ENCODE data around the gene NECAB2. TPM values are rescaled to one million over a fixed set of nuclear protein-coding genes. Genes with fewer than 3 reads are reported as not detected.

Gene NECAB2
- total and polyA plus RNA-seq, 2 of the 8 experiments (the other 6 are each of a cell fraction or from before 2014, with no cell fraction given) = 3.6 to 4.2 TPM

DNA sequence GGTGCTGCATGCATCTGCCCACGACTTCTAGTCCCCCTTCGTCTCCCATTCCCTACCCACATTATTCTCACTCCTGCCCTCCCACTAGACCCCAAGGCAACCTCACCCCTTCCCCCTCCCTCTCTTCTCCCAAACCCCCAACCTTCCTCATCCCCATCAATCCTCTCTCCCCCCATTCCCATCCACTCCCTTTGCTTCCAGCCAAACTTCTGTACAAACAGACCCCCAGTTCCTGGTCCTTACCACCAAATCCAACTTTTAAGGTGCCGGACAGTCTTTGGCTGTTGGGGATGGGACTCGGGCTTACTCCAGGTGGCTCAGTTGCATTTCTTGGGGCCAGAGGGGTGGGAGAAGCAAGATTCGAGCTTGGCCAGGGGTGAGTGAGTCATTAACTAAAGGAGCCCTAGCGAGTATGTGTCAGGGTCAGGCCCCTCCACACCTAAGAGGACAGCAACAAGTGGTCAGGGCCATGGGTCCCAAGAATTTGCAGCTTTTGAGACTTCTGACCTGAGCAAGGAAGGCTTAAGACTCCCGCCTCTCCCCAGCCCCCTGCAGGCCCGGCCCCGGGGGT is 74.3 kb downstream of the NECAB2 start, which contains the start of gene SLC38A8:
Gene SLC38A8, minus strand, starts transcription at position 488 of the 571 bp plus-strand sequence. CDS start 638 bp downstream, outside the sequence.
- Histone ChIP-seq H3K18ac (ENCODE audit: extremely low read depth, low read length) (no peak within 1 kb of the TSS), H3K79me1 (ENCODE audit: low read depth, low read length) (no peaks in the 10 kb centered on the region), H3K14ac (ENCODE audit: insufficient read length) (no peak within 1 kb of the TSS), H3K27me3 (replicated peaks in 1 of 4; ENCODE audit: control insufficient read depth in 3 of 4, extremely low read depth in 1 of 4, insufficient read depth in 3 of 4, low read length in 3 of 4) (no peaks in the 10 kb centered on the region; a peak in 1 of 7 replicates), H3K23me2 (ENCODE audit: low read depth, low read length) (no peaks in the 10 kb centered on the region), H3K79me2 (ENCODE audit: control insufficient read depth in 1 of 2, insufficient read depth in 2 of 2, low read length in 2 of 2) (no peaks in the 10 kb centered on the region), H3K36me3 (ENCODE audit: control insufficient read depth in 2 of 4, insufficient read depth in 4 of 4, low read length in 3 of 4) (no peaks in the 10 kb centered on the region), H3K9ac (replicated peaks in 1 of 4; ENCODE audit: extremely low read depth in 1 of 4, low read depth in 3 of 4, low read length in 3 of 4) (no peak within 1 kb of the TSS), H3K9me3 (ENCODE audit: insufficient read depth in 2 of 2, low read depth in 1 of 2, low read length in 1 of 2) (no peaks in the 10 kb centered on the region), H3K4me1 (replicated peaks in 1 of 4; ENCODE audit: control insufficient read depth in 3 of 4, insufficient read depth in 4 of 4, low read length in 3 of 4) (peaks cover 0 to 12% (median 9%) of the 10 kb centered on the region in 4 experiments; a peak in 6 of 7 replicates), H2BK20ac (ENCODE audit: low read length) (no peak within 1 kb of the TSS), H3K4me2 (ENCODE audit: insufficient read depth in 1 of 2, low read depth in 2 of 2, low read length in 2 of 2) (no peak within 1 kb of the TSS; a peak in 1 of 4 replicates), H3K27ac (ENCODE audit: low read depth, low read length) (no peak within 1 kb of the TSS), H4K8ac (ENCODE audit: extremely low read depth, insufficient read depth, low read length) (no peak within 1 kb of the TSS), H4K20me1 (replicated peaks in 1 of 2; ENCODE audit: control insufficient read depth in 1 of 2, insufficient read depth in 2 of 2, low read length in 2 of 2) (no peaks in the 10 kb centered on the region), H2BK5ac (ENCODE audit: low read depth, low read length) (no peak within 1 kb of the TSS), H2BK15ac (ENCODE audit: low read length) (peak within 1 kb of the TSS; percentile 12; the same call in 1 of the 2 replicates), H2AFZ (ENCODE audit: low read length) (no peak within 1 kb of the TSS), H3K23ac (ENCODE audit: insufficient read length) (no peak within 1 kb of the TSS), H2BK12ac (ENCODE audit: low read depth, low read length) (no peak within 1 kb of the TSS), H3K4me3 (ENCODE audit: extremely low read depth in 1 of 4, insufficient read depth in 2 of 4, low read depth in 3 of 4, low read length in 4 of 4) (0 out of 8 replicates have a peak within 1 kb of the TSS, but pooled peaks of 1 of the 4 experiments have one; percentile 5), H4K5ac (ENCODE audit: insufficient read length, low read depth, low read length) (no peak within 1 kb of the TSS), H3K4ac (replicated peaks; ENCODE audit: insufficient read length, low read depth, low read length) (no peak within 1 kb of the TSS), H2AK5ac (ENCODE audit: low read depth, low read length) (no peak within 1 kb of the TSS), H4K91ac (replicated peaks; ENCODE audit: insufficient read length, low read length) (no peak within 1 kb of the TSS), H3K56ac (replicated peaks; ENCODE audit: insufficient read length, low read depth, low read length) (no peak within 1 kb of the TSS), H2BK120ac (replicated peaks; ENCODE audit: low read depth, low read length) (no peak within 1 kb of the TSS)
- POLR2A ChIA-PET (ENCODE audit: partially characterized antibody) = interaction anchor here (0.9 to 2.2 kb wide), 3 partner anchors 14 to 76 kb away, joined by 3 to 7 read pairs (median 6); partner anchors contain the start of gene MBTPS1
- CTCF ChIA-PET (ENCODE audit: partially characterized antibody) = interaction anchor here (0.5 to 12.8 kb wide), 22 partner anchors 8 to 1152 kb away, joined by 3 to 267 read pairs (median 6); partner anchors contain the start of gene OSGIN1
- DNase-seq (ENCODE audit: low read depth in 1 of 2, low spot score in 2 of 2) (no peak), FAIRE-seq (no peak)
- WGBS, 2 experiments (ENCODE audit: extremely low coverage in 1 of 2, insufficient coverage in 1 of 2, insufficient read length in 1 of 2, insufficient replicate concordance in 2 of 2, low coverage in 1 of 2, low lambda C conversion rate in 2 of 2, missing lambda C conversion rate in 1 of 2) = 93% methylated on average over 6 of the region's 9 CpGs; no CpG with 5 or more reads in 1 of the 2 experiments
